Activated CD4-positive, alpha-beta T cell treated with anti-CD3 and anti-CD28 coated beads, Interleukin-2, Interleukin-6, amounts not matched to agents 100 ng/mL and 50 ng/mL, durations not matched to agents 16 hours and 8 hours (primary cell): ENCODE results near the gene ACER1.
"Not testable (repeated sequence)": the region's sequence is repeated elsewhere in the genome, so short reads cannot be mapped to it uniquely, and the experiment has no call there.

Experiments used
- DNase-seq: peaks from one replicate; pipeline ENCODE4 v3.0.0-alpha.2; 2020

Gene ACER1, protein sequence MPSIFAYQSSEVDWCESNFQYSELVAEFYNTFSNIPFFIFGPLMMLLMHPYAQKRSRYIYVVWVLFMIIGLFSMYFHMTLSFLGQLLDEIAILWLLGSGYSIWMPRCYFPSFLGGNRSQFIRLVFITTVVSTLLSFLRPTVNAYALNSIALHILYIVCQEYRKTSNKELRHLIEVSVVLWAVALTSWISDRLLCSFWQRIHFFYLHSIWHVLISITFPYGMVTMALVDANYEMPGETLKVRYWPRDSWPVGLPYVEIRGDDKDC

DNA sequence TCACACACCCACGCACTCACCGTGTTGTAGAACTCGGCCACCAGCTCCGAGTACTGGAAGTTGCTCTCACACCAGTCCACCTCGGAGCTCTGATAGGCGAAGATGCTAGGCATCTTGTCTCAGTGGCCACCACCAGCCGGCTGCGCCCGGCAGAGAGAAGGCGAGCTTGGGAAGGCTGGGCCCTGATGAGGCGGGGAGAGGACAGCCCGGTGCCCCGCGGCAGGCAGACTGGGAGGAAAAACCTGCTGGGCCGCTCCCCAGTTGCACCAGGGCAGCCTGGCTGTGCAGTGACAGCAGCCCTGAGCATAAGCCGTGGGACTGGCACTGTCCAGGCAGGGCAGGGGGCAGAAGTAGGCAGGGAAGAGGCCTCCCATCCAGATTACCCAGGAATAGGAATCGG, at the start of gene ACER1:
Gene ACER1, minus strand, starts transcription at position 174 of the 400 bp plus-strand sequence. Its CDS starts 61 bp downstream, at position 113.
- no peak for DNase-seq

DNA sequence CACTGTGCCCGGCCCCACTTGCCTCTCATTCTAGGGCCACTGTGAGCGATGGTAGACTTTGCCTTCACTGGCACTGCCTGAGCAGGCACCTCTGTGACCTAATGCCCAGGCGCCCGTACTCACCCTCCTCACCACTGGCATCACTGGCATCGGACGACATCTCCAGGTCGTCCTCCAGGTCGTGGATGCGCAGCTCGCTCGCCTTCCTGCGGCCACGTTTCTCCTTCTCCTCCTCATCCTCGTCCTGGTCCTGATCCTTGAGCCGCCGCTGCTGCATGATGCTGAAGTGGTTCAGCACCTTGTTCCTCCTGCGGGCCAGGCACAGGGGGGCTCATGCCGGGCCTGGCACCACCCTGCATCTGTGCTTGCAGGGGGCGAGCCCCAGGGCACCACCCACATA, 49.8 kb upstream of the ACER1 start:
- no peak for DNase-seq

DNA sequence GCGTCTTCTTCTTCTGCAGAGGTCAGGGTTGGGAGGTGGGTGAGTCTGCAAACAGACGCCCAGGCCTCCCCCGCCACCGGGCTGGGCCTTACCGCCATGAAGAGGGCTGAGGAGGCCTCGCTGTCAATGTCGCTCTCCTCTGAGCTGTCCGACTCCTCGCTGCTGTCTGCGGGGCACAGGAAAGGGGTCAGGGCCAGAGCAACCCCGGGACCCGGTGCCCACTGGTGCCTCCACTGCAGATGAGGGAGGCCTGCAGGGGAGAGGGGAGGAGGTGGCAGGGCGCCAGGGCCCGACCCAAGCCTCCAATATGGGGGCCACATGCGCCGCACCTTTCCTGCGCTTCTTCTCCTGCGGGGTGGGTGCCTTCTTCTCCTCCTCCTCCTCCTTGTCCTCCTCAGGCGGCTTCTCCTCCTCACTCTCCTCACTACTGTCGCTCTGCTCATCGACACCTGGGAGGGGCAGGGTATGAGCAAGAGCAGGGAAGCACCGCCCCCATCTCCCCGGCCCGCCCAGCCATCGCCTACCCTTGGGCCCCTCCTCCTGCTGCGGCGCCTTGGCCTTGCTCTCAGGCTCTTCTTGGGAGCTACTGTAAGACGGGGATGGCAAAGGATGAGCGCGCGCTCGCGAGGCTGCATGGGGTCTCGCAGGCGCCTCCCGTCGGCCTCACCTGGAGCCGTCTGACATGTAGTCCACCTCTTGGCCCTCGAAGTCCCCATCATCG, 47.8 kb upstream of the ACER1 start:
- DNase-seq: no peak

DNA sequence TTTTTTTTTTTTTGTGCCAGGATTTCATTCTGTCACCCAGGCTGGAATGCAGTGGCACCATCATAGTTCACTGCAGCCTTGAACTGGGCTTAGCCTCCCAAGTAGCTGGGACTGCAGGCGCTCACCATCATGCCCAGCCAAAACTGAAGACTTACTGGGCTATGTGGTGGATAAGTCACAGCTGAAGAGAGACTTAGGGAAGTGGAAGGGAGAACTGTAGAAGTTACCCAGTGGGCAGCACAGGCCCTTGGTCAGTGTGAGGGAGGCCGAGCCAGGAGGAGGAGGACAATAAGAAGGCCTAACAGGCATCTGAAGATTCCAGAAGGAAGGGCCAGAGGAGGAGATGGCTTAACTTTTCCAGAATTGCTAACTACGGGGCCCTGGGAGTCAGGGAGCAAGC, 46.3 kb upstream of the ACER1 start:
- no peak for DNase-seq

DNA sequence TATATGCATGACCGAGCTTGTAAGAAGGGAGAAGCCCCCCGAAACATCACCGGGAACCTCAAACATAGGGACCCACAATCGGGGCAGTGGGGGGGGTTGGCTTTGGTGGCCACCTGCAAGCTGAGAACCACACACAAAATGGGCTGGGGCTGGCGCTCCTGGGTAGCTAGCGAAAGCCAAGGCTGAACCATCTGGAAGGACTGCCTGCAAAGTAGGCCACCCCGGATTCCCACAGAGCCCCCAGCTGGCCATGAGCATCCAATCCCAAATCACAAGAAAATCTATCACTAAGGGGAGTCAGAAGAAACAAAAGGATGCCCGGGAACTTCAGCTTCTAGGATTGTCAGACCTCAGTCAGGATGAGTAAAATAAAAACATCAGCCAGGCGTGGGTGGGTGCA, 45.1 kb upstream of the ACER1 start:
- DNase-seq: no peak

DNA sequence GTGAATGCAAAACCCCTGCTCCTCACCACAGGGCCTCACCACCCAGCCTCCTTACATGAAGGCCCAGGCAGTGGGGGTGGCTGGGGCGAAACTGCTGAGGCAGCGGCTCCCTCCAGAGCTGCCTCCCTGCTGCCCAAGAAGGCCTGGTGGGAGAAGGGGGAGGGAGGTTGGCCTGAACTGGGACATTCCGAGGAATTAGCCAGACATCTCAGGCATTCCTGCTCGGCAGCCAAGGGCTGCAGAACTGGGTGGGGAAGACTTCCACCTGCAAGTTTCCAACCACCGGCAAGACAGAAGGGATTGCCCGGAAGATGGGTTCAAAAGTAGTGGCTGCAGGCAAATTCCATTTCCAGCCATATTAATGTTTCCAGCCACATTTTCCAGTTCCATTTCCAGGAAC, 44.6 kb upstream of the ACER1 start:
- no peak for DNase-seq

DNA sequence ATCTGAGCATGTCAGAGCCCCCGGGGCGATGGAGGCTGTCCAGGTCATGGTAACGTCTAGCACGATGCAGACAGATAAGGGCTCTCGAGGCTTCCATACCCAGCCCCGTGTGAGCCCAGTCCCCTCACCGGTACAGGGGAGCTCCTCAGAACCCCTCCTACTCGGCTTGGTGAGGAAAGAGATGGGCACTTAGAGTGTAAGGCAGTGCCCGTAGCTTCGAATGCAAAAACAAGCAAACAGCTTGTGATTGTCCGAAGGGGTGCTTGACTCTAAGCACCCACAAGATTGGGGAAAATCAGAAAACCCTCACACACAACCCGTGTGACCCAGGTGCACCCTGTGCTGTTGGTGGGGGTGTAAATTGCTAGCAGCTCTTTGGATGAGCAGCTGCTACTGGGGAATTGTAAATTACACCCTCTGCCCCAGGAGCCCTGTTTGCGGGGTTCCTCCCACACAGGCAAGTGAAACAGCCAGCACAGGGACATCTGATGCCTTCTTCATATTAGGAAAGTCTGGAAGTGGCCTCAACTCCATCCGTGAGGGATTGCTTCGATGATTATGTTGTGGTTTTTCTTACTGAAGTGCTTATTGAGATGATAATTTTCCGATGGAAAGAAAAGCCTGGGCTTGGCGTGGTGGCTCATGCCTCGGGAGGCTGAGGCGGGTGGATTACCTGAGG, 43.2 kb upstream of the ACER1 start:
- DNase-seq: no peak

DNA sequence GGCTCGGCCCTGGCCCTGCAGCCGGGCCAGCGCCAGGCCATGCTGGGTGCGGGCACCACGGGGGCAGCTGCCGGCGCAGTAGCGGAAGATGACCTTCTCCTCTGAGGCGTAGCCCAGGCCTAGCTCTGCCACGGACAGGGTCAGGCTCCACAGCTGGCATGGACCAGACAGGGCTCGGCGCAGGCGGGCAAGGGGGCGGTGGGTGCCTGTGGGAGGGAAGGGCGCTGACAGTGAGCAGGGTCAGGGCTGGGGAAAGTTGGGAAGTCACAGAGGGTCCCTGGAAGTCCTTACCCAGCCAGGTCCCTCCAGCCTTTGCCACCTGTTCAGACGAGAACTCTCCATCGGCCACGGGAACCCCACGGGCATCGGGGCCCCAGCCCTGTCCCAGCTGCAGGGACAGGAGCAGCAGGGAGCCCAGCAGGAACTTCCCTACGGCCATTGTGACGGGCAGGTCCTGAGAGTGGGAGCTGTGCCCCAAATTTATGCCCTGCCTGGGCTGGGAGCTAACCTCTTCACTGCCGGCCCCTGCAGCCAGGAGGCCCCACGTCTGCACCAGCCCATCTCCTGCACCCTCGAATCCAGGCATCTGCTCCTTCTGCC, 42.1 kb upstream of the ACER1 start, which contains the start of gene PSPN:
Gene PSPN, minus strand, starts transcription at position 523 of the 600 bp plus-strand sequence. Its CDS starts 84 bp downstream, at position 439.
- no peak for DNase-seq

DNA sequence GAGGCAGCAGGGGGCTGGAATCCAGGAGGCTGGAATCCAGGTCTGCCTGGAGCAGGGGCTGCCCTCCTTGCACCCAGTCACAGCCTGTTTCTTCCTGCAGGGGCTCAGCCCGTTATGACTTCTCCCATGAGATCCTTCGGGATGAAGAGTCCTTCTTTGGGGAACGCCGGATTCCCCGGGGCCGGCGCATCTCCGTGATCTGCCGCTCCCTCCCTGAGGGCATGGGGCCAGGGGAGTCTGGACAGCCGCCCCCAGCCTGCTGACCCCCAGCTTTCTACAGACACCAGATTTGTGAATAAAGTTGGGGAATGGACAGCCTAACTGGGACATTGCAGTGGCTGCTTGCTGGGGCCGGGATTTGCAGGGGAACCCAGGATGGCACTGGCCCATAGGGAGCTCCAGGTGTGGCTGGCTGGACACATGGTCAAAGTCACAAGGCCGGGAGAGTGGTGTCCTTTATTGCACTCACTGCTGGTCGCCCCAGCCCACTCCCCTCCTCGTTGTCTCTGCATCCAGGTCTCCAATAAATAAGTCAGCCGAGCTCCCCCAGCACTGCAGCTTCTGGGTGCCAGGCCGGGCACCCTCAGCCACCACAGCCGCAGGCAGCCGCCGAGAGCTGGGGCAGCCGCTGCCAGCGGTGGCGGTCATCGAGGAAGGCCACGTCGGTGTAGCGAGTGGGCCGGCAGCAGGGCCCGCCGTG, 41.4 kb upstream of the ACER1 start:
- DNase-seq: no peak

DNA sequence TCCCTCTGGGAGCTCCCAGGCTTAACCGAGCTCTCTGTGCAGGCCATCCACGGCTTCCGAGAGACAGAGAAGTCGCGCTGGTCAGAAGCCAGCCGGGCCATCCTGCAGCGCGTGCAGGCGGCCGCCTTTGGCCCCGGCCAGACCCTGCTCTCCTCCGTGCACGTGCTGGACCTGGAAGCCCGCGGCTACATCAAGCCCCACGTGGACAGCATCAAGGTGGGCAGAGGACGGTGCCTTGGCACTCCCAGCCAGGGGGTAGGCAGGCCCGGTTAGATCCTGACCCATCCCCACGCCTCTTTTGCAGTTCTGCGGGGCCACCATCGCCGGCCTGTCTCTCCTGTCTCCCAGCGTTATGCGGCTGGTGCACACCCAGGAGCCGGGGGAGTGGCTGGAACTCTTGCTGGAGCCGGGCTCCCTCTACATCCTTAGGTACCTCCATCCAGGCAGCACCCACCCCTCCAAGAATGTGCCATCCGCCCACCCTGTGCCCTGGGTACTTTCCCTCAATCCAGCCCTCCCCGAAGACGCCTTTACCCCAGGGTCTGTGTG, 40.8 kb upstream of the ACER1 start:
- DNase-seq: no peak

DNA sequence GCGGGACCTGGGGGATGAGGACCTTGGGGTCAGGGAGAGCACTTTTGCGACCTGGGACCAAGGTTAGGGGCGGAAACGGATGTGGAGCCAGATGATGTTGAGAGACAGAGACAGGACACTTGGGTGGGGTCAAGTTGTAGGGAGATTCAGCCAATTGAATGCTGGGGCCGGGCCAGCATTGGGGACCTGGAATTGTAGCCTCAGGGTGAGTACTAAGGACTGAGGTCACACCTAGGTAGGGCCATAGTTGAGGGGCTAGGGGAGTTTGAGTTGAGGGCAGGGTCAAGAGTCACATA, 40.3 kb upstream of the ACER1 start:
- no peak for DNase-seq

DNA sequence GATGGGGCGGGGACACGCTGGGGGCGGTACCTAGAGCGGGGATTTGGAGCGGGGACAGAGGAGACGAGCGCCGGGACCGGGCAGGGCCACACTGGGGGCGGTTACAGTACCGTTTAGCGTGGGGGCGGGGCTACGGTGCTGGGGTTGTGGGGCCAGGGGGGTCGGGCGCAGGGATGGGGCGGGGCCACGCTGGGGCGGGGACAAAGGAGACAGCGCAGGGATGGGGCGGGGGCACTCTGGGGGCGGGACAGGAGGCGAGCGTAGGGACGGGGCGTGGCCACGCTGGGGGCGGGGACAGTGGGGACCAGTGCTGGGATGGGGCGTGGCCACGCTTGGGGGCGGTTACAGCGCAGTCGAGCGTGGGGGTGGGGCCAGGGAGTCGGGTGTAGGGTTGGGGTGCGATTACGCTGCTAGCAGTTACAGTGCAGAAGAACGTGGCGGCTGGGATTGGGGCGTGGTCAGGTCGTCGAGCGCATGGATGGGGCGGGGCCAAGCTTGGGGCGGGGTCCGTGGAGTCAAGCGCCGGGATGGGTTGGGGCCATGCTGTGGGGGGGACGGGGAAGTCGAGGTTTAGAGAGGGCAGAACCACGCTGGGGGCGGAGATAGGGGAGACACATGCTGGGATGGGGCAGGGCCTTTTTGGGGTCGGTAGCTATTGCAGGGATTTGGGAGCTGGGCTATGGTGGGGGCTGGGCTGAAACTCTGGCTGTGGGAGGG, 39.8 kb upstream of the ACER1 start:
- peak; percentile 99 for DNase-seq

DNA sequence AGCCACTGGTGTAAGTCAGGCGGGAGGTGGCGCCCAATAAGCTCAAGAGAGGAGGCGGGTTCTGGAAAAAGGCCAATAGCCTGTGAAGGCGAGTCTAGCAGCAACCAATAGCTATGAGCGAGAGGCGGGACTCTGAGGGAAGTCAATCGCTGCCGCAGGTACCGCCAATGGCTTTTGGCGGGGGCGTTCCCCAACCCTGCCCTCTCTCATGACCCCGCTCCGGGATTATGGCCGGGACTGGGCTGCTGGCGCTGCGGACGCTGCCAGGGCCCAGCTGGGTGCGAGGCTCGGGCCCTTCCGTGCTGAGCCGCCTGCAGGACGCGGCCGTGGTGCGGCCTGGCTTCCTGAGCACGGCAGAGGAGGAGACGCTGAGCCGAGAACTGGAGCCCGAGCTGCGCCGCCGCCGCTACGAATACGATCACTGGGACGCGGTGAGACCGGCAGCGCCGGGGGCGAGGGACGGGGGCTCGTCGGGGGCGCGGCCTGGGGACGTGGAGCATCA, 39.2 kb upstream of the ACER1 start, which contains the start of gene ALKBH7:
Gene ALKBH7, plus strand, starts transcription at position 201 of the 502 bp plus-strand sequence. Its CDS starts 27 bp downstream, at position 228.
- DNase-seq: peak; percentile 99

DNA sequence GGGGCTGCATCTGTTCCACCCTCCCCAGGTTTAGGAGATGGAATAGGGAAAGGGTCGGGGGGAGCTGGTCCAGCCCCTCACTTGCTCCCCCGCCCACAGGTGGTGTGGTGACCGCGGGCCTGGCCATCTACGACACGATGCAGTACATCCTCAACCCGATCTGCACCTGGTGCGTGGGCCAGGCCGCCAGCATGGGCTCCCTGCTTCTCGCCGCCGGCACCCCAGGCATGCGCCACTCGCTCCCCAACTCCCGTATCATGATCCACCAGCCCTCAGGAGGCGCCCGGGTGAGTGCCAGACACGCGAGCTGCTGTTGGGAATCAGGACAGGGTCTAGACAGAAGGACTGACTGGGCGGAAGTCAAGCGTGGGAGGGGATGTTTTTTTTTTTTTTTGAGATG, 30.9 kb upstream of the ACER1 start:
- DNase-seq: no peak

DNA sequence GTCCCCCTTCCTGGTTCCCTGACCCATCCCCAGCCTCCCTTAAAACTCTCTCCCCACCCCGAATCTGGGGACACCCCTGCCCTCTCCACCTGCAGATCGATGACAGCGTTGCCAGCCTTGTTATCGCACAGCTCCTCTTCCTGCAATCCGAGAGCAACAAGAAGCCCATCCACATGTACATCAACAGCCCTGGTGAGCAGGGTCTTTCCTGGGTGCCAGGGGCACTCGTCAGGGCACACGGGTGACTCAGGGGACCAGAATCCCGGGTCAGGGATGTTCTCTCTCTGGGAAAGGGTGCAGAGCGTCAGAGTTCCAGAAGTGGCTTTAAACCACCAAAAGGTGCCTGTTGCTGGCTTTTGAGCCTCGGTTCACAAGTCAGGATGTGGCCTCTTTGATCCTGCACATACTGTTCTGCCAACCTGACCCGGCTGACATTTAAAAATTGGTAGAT, 29.0 kb upstream of the ACER1 start:
- peak; percentile 51 for DNase-seq

DNA sequence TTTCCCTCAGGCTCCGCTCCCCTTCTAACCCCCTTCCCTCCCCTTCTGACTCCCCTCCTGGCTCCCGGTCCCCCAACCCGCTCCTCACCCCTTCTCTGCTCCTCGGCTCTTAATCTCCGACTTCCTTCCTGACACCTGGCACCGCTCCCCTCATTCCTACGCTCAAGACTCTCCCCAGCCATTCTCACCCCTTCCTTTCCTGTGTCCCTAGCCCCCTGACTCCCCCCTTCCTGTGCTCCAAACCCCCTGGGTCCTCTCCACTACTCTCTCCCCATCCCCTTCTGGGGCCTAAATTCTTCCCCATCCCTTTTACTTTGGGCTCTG, 28.6 kb upstream of the ACER1 start:
- peak; percentile 11 for DNase-seq

DNA sequence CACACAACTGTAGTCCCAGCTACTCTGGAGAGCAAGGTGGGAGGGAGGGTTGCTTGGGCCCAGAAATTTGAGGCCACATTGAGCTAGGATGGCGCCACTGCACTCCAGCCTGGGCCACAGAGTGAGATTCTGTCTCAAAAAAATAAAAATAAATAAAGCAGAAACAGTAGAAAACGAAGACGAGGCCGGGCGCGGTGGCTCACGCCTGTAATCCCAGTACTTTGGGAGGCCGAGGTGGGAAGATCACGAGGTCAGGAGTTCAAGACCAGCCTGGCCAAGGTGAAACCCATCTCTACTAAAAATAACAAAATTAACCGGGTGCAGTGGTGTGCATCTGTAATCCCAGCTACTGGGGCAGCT, 27.4 kb upstream of the ACER1 start:
- not testable (repeated sequence) for DNase-seq

DNA sequence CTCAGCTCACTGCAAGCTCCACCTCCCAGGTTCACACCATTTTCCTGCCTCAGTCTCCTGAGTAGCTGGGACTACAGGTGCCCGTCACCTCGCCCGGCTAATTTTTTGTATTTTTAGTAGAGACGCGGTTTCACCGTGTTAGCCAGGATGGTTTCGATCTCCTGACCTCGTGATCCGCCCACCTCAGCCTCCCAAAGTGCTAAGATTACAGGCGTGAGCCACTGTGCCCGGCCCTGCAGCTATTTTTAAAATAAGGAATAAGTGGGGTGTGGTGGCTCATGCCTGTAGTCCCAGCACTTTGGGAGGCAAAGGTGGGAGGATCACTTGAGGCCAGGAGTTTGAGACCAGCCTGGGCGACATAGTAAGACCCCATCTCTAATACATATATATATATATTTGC, 27.0 kb upstream of the ACER1 start:
- not testable (repeated sequence) for DNase-seq

DNA sequence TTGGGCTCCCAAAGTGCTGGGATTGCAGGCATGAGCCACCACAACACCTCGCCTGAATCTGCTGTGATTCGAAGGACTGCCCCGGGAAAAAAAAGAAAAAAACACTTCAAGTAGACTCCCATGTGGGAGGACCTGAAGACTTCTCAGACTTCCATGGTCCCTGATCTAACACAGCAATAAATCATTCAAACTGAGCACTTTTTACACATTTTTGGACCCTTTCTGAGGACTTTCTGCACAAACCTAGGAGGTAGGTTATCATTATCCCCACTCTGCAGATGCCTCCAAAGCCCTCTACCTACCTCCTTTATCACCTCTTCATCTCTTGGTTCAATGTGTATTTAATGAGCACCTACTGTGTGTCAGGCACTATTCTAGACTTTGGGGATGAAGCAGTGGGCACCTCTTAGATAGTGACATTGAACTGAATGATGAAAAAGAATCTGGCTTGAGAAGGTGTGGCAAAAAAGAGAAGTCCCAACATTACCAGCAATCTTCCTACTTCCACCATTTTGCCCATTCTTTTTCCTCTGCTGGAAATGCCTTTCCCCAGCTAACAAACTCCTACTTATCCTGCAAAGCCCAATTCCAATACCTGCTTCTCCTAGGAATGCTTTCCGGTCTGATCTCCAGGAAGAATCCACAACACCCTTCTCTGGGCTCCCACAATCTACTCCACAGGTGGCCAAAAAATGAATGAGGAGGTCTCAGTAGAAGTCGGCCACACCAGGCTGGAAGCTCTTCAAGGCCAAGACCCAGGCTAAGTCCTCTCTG, 26.3 kb upstream of the ACER1 start:
- no peak for DNase-seq

DNA sequence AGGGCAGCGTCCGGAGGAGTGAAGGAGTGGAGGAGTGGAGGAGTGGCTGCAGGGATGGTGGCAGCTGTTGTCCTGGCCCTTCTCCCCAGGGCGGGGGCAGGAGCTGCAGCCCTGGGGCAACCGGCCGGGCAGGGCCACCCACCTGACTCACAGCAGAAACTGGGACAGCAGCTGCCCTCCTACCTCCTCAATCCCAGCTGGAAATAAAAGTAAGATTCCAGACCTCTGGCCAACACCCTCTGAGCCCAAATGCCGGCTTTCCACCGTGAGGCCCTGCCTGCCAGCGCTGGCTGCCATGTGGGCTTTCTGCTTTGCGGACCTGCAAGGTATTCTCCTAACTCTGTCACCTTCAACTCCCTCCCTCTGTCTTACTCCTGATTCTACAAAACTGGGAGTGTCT, 24.6 kb upstream of the ACER1 start:
- no peak for DNase-seq

DNA sequence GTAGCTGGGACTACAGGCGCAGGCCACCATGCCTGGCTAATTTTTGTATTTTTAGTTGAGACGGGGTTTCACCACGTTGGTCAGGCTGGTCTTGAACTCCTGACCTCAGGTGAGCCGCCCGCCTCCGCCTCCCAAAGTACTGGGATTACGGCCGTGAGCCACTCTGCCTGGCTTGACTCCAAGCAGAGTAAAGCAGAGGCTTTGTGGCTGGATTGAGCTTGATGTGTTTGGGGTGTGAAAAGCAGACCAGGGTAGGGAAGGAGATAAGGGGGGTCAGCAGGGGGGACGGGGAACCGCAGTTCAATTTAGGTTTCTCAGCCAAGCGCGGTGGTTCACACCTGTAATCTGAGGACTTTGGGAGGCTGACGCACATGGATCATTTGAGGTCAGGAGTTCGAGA, 23.8 kb upstream of the ACER1 start:
- DNase-seq: no peak
